Activated CD8-positive, alpha-beta memory T cell treated with anti-CD3 and anti-CD28 coated beads, Interleukin-2, amount 50 U/mL, for 1 hour (primary cell): ENCODE data around the gene S1PR3.
"Not testable (repeated sequence)": the region's sequence is repeated elsewhere in the genome, so short reads cannot be mapped to it uniquely, and the experiment has no call there.

Source experiments
- DNase-seq: peaks from one replicate; pipeline ENCODE4 v3.0.0-alpha.2; 2020; ENCODE audit errors: extremely low read depth

Gene S1PR3

DNA sequence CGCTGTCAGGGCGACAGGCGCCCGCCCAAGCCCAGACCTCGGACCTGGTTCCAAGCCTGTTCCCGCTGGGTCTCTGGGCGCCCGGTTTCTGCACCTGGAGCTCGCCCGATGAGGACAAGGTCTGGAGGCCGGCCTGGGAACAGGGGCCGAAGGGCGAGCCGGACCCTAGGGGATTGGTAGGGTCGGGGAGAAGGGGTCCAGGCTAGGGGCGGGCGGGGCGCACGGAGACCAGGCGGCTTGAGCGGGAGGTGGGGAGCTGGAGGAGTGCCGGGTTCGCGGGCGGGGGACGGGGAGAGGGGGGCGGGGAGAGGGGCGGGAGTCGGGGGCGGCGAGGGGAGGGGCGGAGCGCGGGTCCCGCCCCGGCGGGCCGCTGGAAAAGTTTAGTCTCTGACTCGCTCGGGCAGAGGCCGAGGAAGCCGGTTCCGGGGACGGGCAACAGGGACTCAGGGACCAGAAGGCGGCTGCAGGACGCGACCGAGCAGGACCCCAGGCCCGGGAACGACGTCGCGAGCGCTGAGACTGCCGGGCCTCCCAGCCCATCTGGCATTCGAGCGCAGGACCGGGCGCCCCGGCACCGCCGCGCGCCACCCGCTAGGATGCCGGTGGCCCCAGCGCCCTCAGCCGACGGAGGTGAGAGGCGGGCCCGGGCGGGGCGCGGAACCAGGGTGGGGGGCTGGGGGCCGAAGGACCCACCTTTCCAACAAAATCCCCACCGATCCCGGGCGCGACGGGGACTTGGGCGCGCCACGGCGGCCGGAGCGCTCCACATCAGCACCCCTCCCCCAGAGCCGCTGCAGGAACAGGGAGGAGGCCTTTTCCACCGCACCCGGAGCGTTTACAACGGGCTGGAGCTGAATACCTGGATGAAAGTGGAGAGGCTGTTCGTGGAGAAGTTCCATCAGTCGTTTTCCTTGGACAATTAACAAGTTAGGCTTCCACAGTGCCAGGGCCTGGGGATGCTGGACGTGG lies at the start of gene S1PR3:
TSS of gene S1PR3 (plus strand) at position 403 of the 969 bp plus-strand sequence. CDS start 9,733 bp downstream, outside the sequence.
- no peak for DNase-seq

DNA sequence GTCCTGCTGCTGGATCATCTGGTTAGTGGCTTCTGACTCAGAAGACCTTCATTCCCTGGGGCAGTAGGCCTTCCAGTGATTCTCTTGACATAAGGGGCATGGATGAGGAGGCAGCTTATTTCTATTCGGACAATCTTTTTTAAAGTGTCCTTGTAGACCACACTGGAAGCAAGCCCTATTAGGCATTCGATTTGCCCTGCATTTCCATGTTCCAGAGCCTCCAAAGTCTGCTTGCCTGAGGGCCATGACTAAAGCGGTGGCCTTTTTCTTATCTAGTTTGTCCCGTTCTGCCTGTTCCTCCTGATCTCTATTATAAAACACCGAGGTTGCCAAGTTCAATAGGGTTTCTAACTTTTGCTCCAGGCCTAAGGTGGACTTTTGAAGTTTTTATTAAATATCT lies 49.7 kb upstream of the S1PR3 start:
- not testable (repeated sequence) for DNase-seq

DNA sequence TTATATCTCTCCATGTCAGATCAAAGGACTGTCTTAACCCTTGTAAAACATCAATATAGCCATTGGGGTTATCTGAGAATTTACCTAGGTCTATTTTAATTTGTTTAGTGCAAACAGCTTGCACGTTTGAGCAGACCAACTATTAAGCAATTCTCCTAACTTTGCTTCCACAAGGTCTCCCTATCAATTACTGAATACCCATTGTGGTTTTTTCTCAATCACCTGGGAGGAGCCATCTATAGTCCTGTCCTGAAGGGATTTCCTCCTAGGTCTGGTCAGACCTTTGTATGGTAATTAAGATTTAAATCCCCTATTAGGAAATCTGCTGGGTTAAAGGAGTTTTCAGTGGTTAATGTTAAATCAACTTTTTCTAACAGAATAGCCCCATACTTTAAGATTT lies 48.9 kb upstream of the S1PR3 start:
- no peak for DNase-seq

DNA sequence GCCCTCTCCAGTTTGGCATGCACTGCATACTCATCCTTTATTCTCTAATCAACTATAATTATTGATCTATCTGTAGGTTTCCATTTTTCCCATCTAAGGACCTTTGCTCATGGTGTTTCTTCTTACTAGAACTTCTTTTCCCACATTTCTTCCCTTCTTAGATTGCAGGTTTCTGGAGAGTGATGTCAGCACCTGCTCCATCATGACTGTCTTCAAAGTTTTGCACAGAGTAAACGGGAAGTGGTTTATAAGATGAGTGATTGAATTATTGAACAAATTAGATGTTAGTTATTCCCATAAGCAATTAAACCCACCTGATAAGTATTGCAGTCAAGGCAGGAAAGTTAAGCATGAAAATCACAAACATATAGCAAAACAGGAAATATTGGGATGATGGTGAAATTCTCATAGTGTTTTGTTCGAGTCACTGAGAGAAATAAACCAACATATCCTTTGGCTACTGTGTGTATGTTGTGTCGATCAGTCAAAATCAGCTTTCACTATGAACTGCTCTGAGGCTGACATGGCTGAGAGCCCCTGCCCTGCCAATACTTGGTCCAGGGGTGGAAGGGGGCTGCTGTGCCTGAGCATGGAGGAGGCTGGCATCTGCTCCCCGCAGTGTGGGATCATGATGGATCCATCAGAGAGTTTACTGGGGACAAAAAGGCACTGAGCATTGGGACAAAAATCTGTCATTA lies 45.5 kb upstream of the S1PR3 start:
- no peak for DNase-seq

DNA sequence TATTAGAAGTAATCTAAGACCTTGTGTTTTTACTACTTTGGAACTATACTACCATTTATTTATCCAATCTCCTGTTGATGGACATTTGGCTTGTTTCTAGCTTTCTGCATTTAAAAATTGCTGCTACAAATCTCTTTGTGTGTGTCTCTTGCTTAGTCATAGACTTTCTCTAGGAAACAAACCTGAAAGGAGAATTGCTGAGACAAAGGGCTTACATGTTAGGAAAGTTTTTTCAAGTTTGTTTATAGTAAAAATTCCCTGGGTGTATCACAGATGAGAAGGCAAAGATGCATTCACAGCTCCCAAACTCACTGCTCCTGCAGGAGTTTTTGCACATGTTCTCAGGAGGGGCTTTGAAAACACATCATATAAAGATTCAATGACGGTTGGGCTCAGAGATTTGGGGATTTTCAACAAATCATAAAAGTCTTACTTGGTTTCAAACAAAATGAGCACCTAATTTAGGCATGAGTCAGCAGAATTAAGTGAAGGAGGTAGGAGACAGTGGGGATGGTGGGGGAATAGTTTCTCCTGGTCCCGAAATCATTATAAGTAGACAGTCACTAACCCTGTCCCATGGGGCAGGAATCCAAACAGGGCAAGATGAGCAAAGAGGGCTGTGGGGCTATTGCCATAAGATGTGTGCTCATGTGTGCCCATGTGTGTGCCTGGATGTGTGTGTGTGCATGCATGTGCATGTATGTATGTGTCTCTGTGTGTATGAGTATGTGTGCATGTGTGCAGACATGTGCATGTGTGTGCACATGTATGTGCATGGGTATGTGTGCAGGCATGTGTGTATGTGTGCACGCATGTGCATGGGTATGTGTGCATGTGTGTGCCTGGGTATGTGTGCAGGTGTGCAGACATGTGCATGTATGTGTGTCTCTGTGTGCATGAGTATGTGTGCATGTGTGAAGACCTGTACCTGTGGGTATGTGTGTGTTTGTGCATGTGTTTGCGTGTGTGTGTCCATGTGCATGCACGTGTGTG lies 43.4 kb upstream of the S1PR3 start:
- DNase-seq: no peak

DNA sequence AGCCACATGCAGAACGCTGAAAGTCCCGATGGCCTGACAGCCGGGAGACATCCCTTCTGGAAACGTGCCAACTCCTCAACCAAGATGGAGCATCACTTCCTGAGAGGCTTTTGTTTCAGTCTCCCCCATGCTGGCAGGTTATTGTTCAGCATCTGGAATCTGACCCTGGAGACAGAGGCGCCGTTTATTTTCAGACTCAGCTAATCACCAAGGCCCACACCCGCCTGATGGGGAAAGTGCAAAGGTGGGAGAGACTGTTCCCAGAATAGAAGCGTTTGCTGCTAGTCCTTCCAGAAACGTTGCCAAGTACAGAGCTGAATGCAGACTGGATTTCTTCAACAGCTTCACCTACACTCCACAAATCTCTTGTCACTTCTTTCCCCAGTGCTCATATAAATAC lies 41.8 kb upstream of the S1PR3 start:
- no peak for DNase-seq

DNA sequence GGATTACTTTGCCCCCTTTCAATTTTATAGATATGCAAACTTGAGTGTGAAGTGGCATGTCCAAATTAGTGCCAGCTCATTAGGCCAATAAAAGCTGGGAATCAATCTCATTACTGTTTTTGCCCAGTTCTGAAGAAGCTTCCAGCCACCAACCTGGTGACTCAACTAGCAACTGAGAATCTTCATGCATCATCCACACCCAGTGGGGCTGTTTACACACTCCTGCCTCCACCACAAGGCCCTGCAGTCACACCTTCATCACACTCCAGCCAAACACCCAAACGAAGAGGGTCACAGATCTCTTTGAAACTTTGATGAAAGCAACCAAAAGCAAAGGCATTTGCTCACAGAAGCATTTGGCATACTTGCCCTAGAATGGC lies 41.3 kb upstream of the S1PR3 start:
- no peak for DNase-seq

DNA sequence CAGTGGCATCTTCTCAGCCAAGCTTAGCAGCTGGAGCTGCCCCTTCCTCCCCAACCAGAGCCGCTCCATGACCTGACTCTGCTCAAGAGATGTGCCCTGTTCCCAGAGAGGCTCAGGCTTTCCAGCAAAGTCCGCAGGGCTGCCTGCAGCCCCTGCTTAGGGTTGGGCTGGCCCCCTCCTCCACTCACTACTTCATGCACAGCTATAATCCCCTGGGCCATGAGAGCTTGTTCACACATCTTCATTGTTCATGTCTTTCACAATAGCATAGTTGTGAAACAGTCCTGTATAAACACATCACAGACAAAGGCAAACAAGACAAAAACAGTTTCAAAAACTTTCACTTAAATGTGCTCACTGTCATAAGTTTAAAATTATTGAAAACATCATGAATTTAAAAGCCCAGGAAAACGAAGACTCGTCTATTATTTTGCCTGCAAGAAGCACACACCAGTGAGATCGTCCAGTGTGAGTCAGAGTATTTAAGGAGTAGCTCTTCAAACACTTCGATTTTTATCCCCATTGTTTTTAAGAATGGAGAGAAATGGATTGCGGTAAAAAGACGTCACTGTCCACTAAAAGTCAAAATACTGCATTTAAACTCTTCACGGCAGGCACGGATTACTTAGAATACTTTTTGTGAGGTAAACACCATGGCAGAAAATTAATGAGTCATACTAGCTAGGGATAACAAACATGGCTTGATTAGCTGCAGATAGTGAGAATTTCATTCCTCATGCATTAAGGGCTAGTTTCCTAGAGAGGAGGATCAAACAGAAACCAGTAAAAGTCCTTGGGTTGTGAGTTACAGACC lies 40.7 kb upstream of the S1PR3 start:
- DNase-seq: no peak

DNA sequence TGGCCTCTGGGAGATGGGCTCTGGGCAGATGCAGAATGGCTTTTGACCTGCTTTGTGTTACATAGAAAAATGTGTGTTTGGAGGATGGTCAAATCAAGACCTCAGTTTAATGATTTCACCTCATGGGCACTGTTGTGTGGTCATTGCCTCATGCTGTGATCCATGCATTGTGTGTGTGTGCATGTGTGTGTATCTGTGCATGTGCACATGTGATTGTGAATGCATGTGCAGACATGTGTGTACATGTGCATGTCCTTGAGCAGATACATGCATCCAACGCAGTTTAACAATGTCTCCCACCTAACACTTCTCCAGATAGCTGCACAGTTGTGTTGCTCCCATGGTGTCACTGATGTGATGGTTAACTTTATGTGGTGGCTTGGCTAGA lies 40.1 kb upstream of the S1PR3 start:
- no peak for DNase-seq

DNA sequence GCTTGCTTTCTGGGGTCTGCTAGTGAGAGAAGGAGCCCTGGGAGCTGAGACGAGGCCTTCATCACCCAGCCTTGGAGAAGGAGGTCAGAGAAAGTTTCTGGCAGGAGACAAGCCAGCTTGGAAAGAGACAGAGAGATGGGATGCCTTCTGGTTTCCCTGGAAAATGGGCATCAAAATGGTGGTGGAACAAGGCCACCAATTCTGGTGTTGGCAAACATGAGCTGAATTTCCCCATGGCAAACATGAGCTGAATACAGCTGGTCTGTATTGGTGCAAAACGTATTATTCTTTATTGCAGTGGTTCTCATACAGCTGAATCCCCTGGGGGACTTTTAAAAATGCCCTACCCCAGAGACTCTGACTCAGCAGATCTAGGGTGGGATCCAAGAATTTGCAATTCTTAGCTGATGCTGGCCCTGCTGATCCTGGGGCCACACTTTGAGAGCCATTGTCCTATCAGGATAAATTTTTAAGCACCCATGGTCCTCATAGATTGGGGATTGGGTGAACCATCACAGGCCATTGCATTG lies 39.1 kb upstream of the S1PR3 start:
- no peak for DNase-seq

DNA sequence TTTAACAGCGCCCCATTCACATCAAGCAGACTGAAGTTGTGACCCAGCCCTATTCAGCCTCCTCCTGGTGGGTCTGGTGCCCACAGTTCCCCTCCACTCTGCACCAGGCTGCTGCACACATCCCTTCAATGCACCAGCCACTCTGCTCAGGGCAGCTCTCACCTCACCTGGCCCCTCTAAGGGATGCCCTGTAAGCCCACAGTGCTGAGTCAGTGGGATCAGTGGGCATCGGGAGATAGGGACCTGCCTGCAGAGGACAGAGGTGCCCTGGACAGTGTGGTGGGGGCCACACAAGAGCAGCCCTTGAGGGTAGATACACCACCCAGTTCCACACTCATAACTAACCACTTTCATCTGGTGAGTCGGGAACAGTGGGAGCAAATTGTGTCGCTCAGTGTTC lies 38.3 kb upstream of the S1PR3 start:
- DNase-seq: no peak

DNA sequence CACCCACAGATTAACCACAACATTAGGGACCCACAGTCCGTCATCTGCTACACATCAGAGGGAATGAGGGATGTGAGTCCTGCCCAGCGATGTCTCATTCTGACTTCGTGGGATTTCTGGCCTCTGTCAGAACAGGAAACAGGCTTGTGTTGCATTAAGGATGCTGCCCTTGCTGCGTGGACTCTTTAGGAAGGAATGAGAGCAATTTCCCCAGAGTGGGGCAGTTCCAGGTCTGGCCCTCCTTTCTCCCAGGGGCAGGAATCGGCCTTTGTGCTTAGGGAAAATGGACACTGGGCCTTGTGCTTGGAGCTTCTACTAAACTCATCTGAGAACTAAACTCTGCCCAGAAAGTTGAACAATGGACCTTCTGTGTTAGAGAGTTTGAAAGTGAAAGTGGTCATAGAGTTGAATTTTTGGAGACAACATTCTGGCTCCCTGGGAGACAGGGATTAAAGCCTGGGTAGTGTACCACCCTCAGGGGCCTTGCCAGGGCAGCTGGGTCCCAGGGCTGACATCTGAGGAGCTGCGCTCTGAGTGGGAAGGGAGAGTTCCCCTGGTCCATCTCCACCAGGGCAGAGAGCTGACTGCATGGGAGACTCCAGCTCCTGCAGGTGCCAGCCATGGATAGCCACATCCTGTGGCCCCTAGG lies 37.8 kb upstream of the S1PR3 start:
- no peak for DNase-seq

DNA sequence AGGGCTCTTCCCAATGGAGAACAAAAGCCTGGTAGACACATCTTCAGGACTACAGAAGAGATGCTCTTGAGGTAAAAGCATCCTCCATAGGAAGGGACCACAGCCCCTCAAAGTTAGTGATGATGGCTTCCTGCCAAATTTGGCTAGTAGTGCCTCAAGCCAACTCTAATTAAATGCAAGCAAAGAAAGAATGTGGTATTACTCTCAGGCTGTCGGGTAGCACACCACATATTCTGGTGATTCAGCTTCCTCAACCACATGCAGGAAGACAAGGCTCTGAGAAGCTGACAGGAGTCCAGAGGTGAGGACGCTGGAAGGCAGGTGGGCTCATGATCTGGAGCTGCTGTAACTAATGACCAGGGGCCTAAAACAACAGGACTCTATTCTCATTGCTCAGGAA lies 37.2 kb upstream of the S1PR3 start:
- no peak for DNase-seq

DNA sequence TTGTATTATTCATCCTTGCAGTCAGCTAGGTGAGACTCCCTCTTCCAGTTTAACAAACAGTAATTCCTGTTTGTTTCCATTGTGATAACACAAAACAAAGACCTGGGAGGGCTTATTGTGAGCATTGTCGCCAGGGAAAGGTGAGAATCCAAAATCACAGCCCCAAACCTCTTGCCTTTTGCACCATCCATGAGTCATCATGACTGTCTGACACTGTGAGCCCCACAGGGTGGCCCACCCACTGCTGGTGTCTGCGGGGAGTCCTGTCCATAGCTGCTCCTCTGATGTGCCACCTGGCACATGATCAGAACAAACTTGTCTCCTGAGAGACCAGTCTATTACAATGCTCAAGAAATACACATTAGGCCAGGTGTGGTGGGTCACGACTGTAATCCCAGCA lies 33.7 kb upstream of the S1PR3 start:
- DNase-seq: no peak

DNA sequence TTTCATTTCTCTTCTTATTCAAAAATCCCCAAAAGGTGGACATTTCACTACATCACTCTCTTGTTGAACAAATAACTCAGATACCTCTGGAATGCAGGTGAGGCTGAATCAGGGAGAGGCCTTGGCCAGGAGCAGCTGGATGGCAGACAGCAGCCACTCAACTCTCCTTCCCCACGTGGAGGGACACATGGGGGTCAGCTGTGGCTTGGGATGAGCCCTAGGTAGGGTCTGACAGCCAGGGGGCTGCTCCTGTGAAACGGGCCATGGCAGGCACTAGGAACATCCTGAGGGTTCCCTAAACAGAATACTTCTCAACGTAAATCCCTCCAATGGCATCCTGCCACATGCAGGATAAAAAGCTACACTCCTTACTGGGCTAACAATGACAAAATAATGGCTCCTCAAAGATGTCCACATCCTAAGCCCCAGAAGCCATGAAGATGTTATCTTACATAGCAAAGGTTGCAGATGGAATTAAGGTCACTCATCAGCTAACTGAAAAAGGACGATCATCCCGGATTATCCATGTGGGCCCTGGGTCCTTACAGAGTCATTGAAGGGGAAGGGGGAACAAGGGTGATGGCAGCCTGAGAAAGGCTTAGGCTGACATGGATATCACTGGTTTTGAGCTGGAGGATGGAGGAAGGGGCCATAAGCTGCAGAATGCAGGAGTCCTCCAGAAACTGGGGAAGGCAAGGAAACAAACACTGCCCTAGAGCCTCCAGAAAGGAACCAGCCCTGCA lies 31.4 kb upstream of the S1PR3 start:
- no peak for DNase-seq

DNA sequence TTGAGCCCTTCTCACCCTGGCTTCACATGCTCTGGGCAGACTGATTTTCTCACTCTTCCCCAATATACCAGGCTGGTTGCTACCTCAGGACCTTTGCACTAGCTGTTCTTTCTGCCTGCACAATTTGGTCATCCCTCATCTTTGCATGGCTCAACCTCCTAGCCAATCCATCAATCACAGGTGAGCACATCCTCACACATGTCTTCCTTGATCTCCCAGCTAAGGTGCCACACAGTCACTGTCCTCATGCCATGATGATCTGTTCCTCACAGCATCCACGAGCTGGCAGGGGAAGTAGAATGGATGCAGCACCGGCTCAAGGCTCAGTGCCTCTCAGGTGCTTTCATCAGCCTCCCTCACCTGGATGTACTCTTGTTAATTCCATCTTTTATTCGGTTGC lies 30.6 kb upstream of the S1PR3 start:
- no peak for DNase-seq

DNA sequence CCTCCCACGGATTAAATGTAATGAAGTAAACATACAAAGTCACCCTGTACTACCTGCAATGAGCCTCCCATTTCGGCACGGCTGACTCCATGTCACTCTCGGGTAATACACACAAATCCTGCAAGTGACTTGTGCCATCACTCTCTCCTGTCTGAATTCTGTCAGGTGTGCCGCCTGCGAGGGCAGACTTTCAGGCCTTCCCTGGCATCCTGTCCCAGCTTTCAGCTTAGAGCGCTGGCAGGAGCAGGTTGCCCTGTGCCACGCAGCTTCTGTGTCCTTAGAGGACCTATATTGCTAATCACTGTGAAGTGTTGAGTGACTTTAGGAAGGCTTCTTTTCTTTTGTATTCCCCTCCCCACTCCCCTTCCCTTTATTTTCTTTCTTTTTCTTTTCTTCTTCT lies 25.8 kb upstream of the S1PR3 start:
- DNase-seq: no peak

DNA sequence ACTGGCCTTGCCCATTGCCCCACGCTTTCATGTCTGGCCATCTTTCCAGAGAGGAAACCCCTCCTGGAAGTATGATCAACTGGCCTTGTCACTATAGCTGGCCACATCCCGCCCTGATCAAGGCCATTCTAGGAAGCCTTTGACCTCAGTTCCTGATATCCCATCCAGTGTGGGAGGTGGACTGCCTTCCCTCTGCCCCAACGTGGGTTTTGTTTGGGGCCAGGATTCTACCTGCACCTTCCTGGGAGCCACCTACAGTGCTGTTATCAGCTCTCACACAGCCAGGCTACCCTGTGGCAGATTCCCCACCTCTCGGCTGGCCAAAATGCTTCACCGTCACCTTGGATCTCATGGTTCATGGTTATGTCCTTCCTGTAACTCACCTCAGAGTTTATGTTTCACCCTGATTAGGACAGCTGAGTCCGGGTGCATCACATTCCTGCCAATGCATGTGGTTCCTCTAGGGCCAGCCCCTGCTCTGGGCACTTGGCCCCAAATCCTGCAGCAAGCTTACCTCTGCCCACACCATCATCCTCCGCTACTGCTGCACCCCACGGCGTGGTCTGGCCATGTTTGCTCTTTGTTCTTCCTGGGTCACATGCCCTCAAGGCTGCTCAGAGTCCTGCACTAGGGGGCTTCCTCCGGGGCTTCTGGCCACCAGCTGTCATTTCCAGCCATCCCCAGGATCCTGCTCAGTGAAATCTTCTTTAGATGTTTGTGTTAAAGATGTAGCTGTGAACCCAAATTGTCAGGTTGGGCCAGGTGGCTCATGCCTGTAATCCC lies 24.2 kb upstream of the S1PR3 start:
- DNase-seq: no peak

DNA sequence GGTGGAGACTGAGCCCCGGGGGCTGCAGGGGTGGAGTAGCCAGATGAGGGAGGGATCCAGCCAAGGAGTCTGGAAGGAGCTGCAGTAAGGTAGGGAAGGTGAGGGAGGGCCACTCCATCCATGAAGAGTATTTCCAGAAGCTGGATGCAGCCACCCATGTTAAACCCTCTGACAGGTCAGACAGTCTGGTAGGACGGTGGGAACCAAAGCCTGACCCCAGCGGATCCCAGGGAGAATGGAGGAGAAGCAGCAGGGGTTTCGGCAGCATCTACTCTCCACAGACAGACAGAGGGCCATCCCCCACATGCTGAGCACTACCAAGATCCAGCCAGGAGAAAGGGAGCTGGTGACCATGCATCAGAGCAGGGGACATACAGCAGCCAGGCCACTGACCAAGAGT lies 22.5 kb upstream of the S1PR3 start:
- DNase-seq: no peak
